IMR-90 (cell line): ENCODE data around the gene THOC2.

Source experiments
- CTCF ChIP-seq: conservative IDR thresholded peaks from 2 replicates; pipeline ENCODE4 v1.5.1; 2012; ENCODE audit warnings: mild to moderate bottlenecking, low read depth, low read length, improper control_type of control experiment
- ELK1 ChIP-seq: fragments of 150-350 bp; IDR thresholded peaks from 2 replicates; pipeline ENCODE4 v1.6.1; 2016; ENCODE audit warnings: low read depth, mild to moderate bottlenecking, low read length, moderate library complexity, borderline replicate concordance

GRCh38 chrX:123749643-123750042, 16.8 kb upstream of the THOC2 start:
- TF ChIP-seq CTCF (no peak), ELK1 (no peak)
